ENCODE measurements around the gene REX1BD. TPM values are rescaled to one million over a fixed set of nuclear protein-coding genes. Genes with fewer than 3 reads are reported as not detected.

REX1BD gene
- total and polyA plus RNA-seq, 10 of the 15 experiments (the other 5 are each of a cell fraction or from before 2014, with no cell fraction given) = 1.1 to 101 (median 35.0) TPM

GRCh38 chr19:18620311-18620710 lies 31.7 kb downstream of the REX1BD start:
- in situ Hi-C loops (cut with MboI) (no loop called here), intact Hi-C loops (cut with micrococcal nuclease; ENCODE audit: unreplicated experiment) (no loop called here)
- ChIA-PET SMC1A (ENCODE audit: uncharacterized antibody, unreplicated experiment) (no interaction called here), POLR2A (interaction anchor here (1.2 kb wide), 1 partner anchor 9 kb away, joined by 3 read pairs; no protein-coding TSS in a partner anchor), CTCF (no interaction called here), RAD21 (ENCODE audit: unreplicated experiment) (no interaction called here)
- no peaks in the 10 kb centered on the region for H3K9me3 ChIP-seq (replicated peaks; ENCODE audit: control insufficient read depth, insufficient read depth, low read length)
- no TSS peak for BruUV-seq (replicated peaks)
- WGBS (ENCODE audit: insufficient coverage, insufficient replicate concordance, low lambda C conversion rate, missing lambda C conversion rate) = 93% methylated on average over 8 of the region's 10 CpGs
- ATAC-seq = no peak
- no peak for FAIRE-seq
- H3K27ac ChIP-seq (ENCODE audit: control insufficient read depth, insufficient read depth) = no peak overlapping the region
- no peak overlapping the region for H3K4me2 ChIP-seq (ENCODE audit: control insufficient read depth, insufficient read depth)
- DNase-seq (ENCODE audit: low read depth, low spot score) = no peak
- H3K4me1 ChIP-seq (ENCODE audit: control insufficient read depth, insufficient read depth, low read length) = no peaks in the 10 kb centered on the region
- H3K36me3 ChIP-seq (ENCODE audit: control insufficient read depth in 2 of 2, insufficient read depth in 2 of 2, low read length in 1 of 2) = no peaks in the 10 kb centered on the region
- H3K4me3 ChIP-seq = no peak overlapping the region
- no peak overlapping the region for H3K9ac ChIP-seq (ENCODE audit: control insufficient read depth, insufficient read depth, low read length)
- TF ChIP-seq DPF2 (IDR thresholded peaks at IDR 0.05) = no peak
- TF ChIP-seq HDGF (IDR thresholded peaks at IDR 0.05) = no peak
- TF ChIP-seq ZSCAN29 (IDR thresholded peaks at IDR 0.05) = no peak
- H3K79me2 ChIP-seq (ENCODE audit: control insufficient read depth, insufficient read depth, low read length) = no peaks in the 10 kb centered on the region
- H4K20me1 ChIP-seq (ENCODE audit: control insufficient read depth, insufficient read depth) = no peaks in the 10 kb centered on the region
- H3K27me3 ChIP-seq (replicated peaks in 1 of 2; ENCODE audit: control insufficient read depth in 2 of 2, insufficient read depth in 2 of 2, low read length in 1 of 2) = no peaks in the 10 kb centered on the region; a peak in 1 of 4 replicates
- no peak overlapping the region for H2AFZ ChIP-seq (ENCODE audit: control insufficient read depth, low read depth, low read length)

- 76% methylated on average over 7 of the region's 7 CpGs for WGBS (ENCODE audit: insufficient coverage, insufficient replicate concordance, low lambda C conversion rate, missing lambda C conversion rate)
- ChIA-PET RAD21 (ENCODE audit: unreplicated experiment) (no interaction called here), SMC1A (ENCODE audit: uncharacterized antibody, unreplicated experiment) (no interaction called here), CTCF (interaction anchor here (0.9 kb wide), 1 partner anchor 27 kb away, joined by 4 read pairs; no protein-coding TSS in a partner anchor), POLR2A (interaction anchor here (1.2 kb wide), 1 partner anchor 8 kb away, joined by 3 read pairs; no protein-coding TSS in a partner anchor)
- in situ Hi-C loops (cut with MboI) (no loop called here), intact Hi-C loops (cut with micrococcal nuclease; ENCODE audit: unreplicated experiment) (no loop called here)
- Histone ChIP-seq H3K4me1 (ENCODE audit: control insufficient read depth, insufficient read depth, low read length) (no peaks in the 10 kb centered on the region), H2AFZ (ENCODE audit: control insufficient read depth, low read depth, low read length) (no peak overlapping the region), H3K27me3 (replicated peaks in 1 of 2; ENCODE audit: control insufficient read depth in 2 of 2, insufficient read depth in 2 of 2, low read length in 1 of 2) (no peaks in the 10 kb centered on the region), H3K27ac (ENCODE audit: control insufficient read depth, insufficient read depth) (no peak overlapping the region), H3K4me2 (ENCODE audit: control insufficient read depth, insufficient read depth) (no peak overlapping the region), H3K9ac (ENCODE audit: control insufficient read depth, insufficient read depth, low read length) (no peak overlapping the region), H3K4me3 (no peak overlapping the region), H4K20me1 (ENCODE audit: control insufficient read depth, insufficient read depth) (no peaks in the 10 kb centered on the region), H3K9me3 (replicated peaks; ENCODE audit: control insufficient read depth, insufficient read depth, low read length) (no peaks in the 10 kb centered on the region), H3K36me3 (ENCODE audit: control insufficient read depth in 2 of 2, insufficient read depth in 2 of 2, low read length in 1 of 2) (no peaks in the 10 kb centered on the region), H3K79me2 (ENCODE audit: control insufficient read depth, insufficient read depth, low read length) (no peaks in the 10 kb centered on the region)
- no peak for FAIRE-seq
- DNase-seq (ENCODE audit: low read depth, low spot score) = no peak
- BruUV-seq (replicated peaks) = no TSS peak
- no peak for ATAC-seq
- TF ChIP-seq ZBED1 (IDR thresholded peaks at IDR 0.05; ENCODE audit: borderline replicate concordance) (no peak), RFX5 (IDR thresholded peaks at IDR 0.05; ENCODE audit: low read depth, low read length) (no peak), E2F4 (IDR thresholded peaks at IDR 0.05; ENCODE audit: low read depth, low read length) (no peak), MLLT1 (IDR thresholded peaks at IDR 0.05) (no peak)
- TF ChIP-seq, protein P1, sequence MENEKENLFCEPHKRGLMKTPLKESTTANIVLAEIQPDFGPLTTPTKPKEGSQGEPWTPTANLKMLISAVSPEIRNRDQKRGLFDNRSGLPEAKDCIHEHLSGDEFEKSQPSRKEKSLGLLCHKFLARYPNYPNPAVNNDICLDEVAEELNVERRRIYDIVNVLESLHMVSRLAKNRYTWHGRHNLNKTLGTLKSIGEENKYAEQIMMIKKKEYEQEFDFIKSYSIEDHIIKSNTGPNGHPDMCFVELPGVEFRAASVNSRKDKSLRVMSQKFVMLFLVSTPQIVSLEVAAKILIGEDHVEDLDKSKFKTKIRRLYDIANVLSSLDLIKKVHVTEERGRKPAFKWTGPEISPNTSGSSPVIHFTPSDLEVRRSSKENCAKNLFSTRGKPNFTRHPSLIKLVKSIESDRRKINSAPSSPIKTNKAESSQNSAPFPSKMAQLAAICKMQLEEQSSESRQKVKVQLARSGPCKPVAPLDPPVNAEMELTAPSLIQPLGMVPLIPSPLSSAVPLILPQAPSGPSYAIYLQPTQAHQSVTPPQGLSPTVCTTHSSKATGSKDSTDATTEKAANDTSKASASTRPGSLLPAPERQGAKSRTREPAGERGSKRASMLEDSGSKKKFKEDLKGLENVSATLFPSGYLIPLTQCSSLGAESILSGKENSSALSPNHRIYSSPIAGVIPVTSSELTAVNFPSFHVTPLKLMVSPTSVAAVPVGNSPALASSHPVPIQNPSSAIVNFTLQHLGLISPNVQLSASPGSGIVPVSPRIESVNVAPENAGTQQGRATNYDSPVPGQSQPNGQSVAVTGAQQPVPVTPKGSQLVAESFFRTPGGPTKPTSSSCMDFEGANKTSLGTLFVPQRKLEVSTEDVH (IDR thresholded peaks at IDR 0.05; ENCODE audit: low read depth, partially characterized antibody) = no peak
These were observed 32.3 kb downstream of the REX1BD start for GRCh38 chr19:18620902-18621301.

All from GM12878 (cell line).